HG03103 (cell line): ENCODE results near the gene FADS6.

ENCODE experiments used
- ATAC-seq: cut with Tn5 transposase; IDR thresholded peaks from one replicate; pipeline ENCODE4 v1.9.1; 2021; ENCODE audit warnings: low read depth; ENCODE audit not compliant: unreplicated experiment

Gene FADS6

DNA sequence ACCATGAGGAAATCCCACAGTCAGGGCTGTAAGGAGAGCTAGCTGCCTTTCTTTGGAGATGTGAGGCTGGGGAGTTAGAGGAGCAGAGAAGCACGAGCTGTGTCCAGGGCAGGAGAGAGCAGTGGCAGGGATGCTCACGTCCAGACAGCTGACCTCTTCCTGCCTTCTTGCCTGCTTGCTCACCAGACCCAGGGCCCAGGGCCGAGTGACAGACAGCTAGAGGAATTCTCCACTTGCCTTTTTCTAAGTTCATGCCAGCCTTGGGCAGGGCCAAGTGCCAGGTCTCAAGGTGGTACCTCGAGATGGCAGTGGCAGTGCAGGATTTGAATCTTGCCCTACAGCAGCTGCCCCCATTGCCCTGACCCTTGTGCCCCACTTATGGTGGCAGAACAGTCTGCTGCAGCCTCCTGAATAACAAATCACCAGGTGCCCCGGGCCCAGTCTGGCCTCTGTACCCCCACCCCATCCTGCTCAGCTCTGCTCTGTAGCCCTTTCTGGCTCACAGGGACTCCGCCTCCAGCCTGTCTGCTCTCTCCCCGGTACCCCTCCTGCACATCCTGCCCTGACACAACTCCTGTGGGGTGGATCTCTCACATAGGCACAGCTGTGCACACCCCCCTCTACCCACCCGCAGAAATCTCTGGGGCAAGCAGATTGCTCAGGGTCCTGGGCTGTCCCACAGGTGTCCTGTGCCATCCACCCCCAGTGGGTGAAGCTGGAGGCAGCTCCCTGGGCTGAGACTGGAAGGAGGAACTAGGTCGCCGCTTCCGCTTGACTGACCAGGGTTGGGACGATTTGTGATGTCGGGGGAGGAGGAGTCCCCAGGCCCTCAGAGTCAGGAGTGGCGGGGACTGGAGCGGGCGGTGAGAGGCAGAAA, 59.7 kb downstream of the FADS6 start:
- ATAC-seq = no peak

- no peak for ATAC-seq
Observed at GRCh38 chr17:74832421-74832820, 61.0 kb downstream of the FADS6 start.

DNA sequence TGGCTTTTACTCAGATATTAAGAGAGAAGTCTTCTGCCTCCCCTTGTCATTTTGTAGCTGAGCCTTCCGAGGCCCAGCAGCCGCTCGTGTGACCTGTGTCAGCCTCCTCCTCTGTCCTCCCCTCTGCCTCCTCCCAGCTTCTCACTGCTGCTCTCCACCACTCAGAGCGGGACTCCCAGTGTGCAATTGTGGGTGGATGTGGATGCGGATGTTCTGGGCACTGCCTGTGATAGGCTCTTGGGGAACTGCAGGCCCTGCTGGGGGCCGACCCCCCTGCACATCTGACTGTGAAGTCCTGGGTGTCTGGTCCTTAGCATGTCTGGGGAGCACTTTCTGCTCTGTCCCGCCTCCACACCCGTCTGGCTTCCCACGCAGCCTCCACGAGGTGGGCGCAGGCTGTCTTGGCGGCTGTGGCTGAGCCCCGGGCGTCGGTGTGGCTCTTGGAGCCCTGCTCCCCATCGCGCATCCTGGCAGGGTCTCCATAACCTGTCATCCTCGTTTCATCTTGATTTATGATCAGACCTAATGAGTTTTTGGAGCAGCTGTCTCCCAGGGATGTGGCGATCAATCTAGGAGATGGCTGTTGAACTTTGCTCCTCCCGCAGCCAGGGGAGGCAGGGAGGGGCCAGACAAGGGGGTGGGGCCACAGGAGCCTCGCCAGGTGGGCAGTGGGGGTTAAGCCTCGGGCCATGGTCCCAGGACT, 61.8 kb downstream of the FADS6 start:
- ATAC-seq = no peak

DNA sequence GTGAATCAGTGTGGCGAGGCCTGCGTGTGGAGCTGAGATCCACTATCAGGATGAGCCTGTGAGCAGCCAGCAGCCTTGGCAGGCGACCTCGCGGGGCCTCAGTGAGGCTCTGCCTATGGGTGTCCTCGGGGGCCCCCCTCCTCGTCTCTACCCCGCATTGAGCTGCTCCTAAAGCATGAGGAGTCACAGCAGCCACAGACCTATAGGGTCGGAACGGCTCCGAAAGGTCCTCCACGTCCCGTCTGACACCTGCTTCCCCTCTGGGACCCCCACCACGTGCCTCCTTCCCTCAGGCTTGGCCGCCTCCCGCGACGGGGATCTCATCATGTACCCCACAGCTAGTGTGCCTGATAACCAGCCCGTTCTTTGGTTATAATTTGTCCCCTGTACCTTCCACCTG, 62.6 kb downstream of the FADS6 start:
- ATAC-seq = no peak

- no peak for ATAC-seq
Observed at GRCh38 chr17:74827800-74828199, 65.6 kb downstream of the FADS6 start.
